Neural cell (in vitro differentiated cells): ENCODE data around the gene SSUH2.

Source experiments
- CTCF ChIP-seq: fragments of 450-650 bp; IDR thresholded peaks from 2 replicates; pipeline ENCODE4 v1.5.1; 2014; ENCODE audit warnings: antibody characterized with exemption, mild to moderate bottlenecking, moderate library complexity; ENCODE audit not compliant: poor library complexity, severe bottlenecking
- EP300 ChIP-seq: fragments of 450-650 bp; conservative IDR thresholded peaks from 2 replicates; pipeline ENCODE4 v1.6.1; 2014; ENCODE audit warnings: antibody characterized with exemption, mild to moderate bottlenecking, moderate library complexity; ENCODE audit not compliant: poor library complexity, severe bottlenecking
- EZH2 ChIP-seq: fragments of 200-600, 300-800 bp; shearing (Covaris generic), sonication (generic); IDR thresholded peaks from 2 replicates; pipeline ENCODE4 v1.6.1; 2014; ENCODE audit warnings: antibody characterized with exemption, low read length, borderline replicate concordance, mild to moderate bottlenecking; ENCODE audit not compliant: insufficient read depth, poor library complexity, severe bottlenecking
- MXI1 ChIP-seq: fragments of 450-650 bp; conservative IDR thresholded peaks from 2 replicates; pipeline ENCODE4 v1.6.1; 2014; ENCODE audit warnings: antibody characterized with exemption, mild to moderate bottlenecking; ENCODE audit not compliant: poor library complexity, severe bottlenecking
- POLR2AphosphoS5 ChIP-seq: IDR thresholded peaks from 2 replicates; pipeline ENCODE4 v1.6.1; 2012
- RAD21 ChIP-seq: fragments of 450-650 bp; conservative IDR thresholded peaks from 2 replicates; pipeline ENCODE4 v1.6.1; 2014; ENCODE audit warnings: antibody characterized with exemption, mild to moderate bottlenecking, moderate library complexity
- TAF1 ChIP-seq: IDR thresholded peaks from 2 replicates; pipeline ENCODE4 v1.6.1; 2012; ENCODE audit warnings: low read depth

- TF ChIP-seq CTCF (no peak), EP300 (no peak), RAD21 (no peak), TAF1 (no peak), POLR2AphosphoS5 (no peak), EZH2 (no peak), MXI1 (no peak)
Measured at GRCh38 chr3:8604988-8605387, 39.6 kb downstream of the SSUH2 start.
